ENCODE data around the gene KNTC1. TPM values are rescaled to one million over a fixed set of nuclear protein-coding genes. Genes with fewer than 3 reads are reported as not detected.

The KNTC1 gene
- total RNA-seq, 1 experiment from 2014 or later: 65.9 TPM

DNA sequence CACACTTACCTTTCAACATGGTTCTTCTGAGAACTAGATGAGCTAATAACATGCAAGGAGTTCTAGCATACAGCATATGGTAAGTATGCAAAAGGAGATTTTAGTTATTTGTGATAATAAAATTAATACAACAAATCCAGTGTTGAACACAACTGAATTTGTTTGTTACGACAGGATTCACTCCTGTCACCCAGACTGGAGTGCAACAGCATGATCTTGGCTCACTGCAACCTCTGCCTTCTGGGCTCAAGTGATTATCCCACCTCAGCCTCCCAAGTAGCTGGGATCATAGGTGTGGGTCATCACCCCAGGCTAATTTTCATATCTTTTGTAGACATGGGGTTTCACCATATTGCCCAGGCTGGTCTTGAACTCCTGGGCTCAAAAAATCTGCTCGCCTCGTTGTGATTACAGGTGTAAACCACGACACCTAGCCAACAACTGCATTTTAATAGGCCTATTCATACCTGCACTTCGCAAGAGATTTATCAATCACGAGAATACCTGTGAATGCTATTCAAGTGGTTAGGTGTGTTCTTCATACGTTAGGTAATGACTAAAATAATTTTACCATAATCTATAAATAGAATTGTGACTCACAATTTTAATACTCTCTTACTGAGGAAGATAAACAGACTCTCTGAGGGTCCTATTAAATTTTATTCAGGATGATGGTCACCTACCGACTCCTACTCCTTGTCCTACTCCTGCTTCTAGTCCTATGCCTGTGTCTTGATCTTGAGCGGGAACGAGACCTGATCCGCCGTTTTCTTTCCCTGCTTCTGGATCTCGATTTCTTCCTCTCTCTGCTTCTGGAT lies 10.3 kb upstream of the KNTC1 start:
- Histone ChIP-seq H3K27me3 (ENCODE audit: low read length) (no peaks in the 10 kb centered on the region), H3K9me2 (replicated peaks; ENCODE audit: insufficient read depth, low read length) (no peaks in the 10 kb centered on the region), H3K4me1 (ENCODE audit: low read length) (no peaks in the 10 kb centered on the region), H3K79me2 (ENCODE audit: low read length) (peaks cover 73% of the 10 kb centered on the region), H4K20me1 (ENCODE audit: insufficient read depth, low read depth, low read length) (peaks cover 16% of the 10 kb centered on the region; the same call in 1 of the 2 replicates), H3K36me3 (ENCODE audit: insufficient read depth, low read length) (peaks cover 87% of the 10 kb centered on the region), H3K9ac (ENCODE audit: low read length) (no peak overlapping the region), H2AFZ (ENCODE audit: low read length) (no peak overlapping the region), H3K4me3 (ENCODE audit: low read length) (no peak overlapping the region), H3K4me2 (ENCODE audit: low read depth, low read length, poor library complexity, severe bottlenecking) (no peak overlapping the region), H3K9me3 (ENCODE audit: low read length) (no peaks in the 10 kb centered on the region), H3K27ac (ENCODE audit: low read length) (no peak overlapping the region)
- no peak for DNase-seq

DNA sequence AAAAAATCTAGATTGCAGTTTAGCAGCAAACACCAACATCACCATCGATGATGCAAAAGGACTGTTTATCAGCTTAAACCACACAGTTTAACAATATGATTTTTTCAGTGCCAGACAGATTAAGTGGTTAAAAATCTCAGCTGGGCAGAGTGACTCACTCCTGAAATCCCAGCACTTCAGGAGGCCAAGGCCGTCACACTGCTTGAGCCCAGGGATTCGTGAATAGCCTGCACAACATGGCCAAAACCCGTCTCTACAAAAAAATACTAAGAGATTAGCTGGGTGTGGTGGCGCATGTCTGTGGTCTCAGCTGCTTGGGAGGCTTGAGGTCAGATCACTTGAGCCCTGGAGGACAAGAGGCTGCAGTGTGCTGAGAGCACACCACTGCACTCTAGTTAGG lies 9.2 kb upstream of the KNTC1 start:
- Histone ChIP-seq H3K36me3 (ENCODE audit: insufficient read depth, low read length) (peaks cover 87% of the 10 kb centered on the region), H3K79me2 (ENCODE audit: low read length) (peaks cover 79% of the 10 kb centered on the region), H3K27ac (ENCODE audit: low read length) (no peak overlapping the region), H3K4me3 (ENCODE audit: low read length) (no peak overlapping the region), H3K4me2 (ENCODE audit: low read depth, low read length, poor library complexity, severe bottlenecking) (no peak overlapping the region), H3K27me3 (ENCODE audit: low read length) (no peaks in the 10 kb centered on the region), H4K20me1 (ENCODE audit: insufficient read depth, low read depth, low read length) (peaks cover 24% of the 10 kb centered on the region; the same call in 1 of the 2 replicates), H3K4me1 (ENCODE audit: low read length) (no peaks in the 10 kb centered on the region), H3K9me3 (ENCODE audit: low read length) (no peaks in the 10 kb centered on the region), H2AFZ (ENCODE audit: low read length) (no peak overlapping the region), H3K9ac (ENCODE audit: low read length) (no peak overlapping the region), H3K9me2 (replicated peaks; ENCODE audit: insufficient read depth, low read length) (no peaks in the 10 kb centered on the region)
- no peak for DNase-seq

- Histone ChIP-seq H3K9ac (ENCODE audit: low read length) (no peak overlapping the region), H3K9me3 (ENCODE audit: low read length) (no peaks in the 10 kb centered on the region), H3K9me2 (replicated peaks; ENCODE audit: insufficient read depth, low read length) (no peaks in the 10 kb centered on the region), H2AFZ (ENCODE audit: low read length) (no peak overlapping the region), H3K27ac (ENCODE audit: low read length) (no peak overlapping the region), H3K27me3 (ENCODE audit: low read length) (no peaks in the 10 kb centered on the region), H3K36me3 (ENCODE audit: insufficient read depth, low read length) (peaks cover 89% of the 10 kb centered on the region), H4K20me1 (ENCODE audit: insufficient read depth, low read depth, low read length) (peaks cover 35% of the 10 kb centered on the region), H3K79me2 (ENCODE audit: low read length) (peaks cover 83% of the 10 kb centered on the region), H3K4me1 (ENCODE audit: low read length) (peaks cover 8% of the 10 kb centered on the region), H3K4me2 (ENCODE audit: low read depth, low read length, poor library complexity, severe bottlenecking) (no peak overlapping the region), H3K4me3 (ENCODE audit: low read length) (no peak overlapping the region)
- no peak for DNase-seq
Measured at GRCh38 chr12:122518908-122519307, 8.1 kb upstream of the KNTC1 start.

DNA sequence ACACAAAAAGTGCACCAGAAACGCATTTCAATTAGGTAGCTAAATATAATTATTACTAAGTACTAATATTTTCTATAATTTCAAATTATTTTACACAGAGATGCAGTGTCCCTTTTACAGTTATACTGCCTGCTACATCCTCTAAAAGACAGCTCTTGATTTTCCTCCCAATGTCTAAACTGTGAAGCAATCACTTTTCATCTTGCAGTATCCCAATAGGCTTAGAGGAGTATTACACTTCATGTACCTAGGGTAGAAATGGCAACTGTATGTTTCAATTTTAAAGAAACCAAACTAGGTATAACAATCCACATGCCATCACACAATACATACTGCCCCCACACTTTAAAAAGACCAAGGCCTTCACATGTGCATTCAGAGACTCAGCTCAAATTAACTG lies 7.6 kb upstream of the KNTC1 start:
- H3K79me2 ChIP-seq (ENCODE audit: low read length): peaks cover 86% of the 10 kb centered on the region
- H2AFZ ChIP-seq (ENCODE audit: low read length): no peak overlapping the region
- no peaks in the 10 kb centered on the region for H3K9me2 ChIP-seq (replicated peaks; ENCODE audit: insufficient read depth, low read length)
- H3K9me3 ChIP-seq (ENCODE audit: low read length): no peaks in the 10 kb centered on the region
- H3K4me2 ChIP-seq (ENCODE audit: low read depth, low read length, poor library complexity, severe bottlenecking): no peak overlapping the region
- no peaks in the 10 kb centered on the region for H3K27me3 ChIP-seq (ENCODE audit: low read length)
- no peak overlapping the region for H3K9ac ChIP-seq (ENCODE audit: low read length)
- H3K36me3 ChIP-seq (ENCODE audit: insufficient read depth, low read length): peaks cover 93% of the 10 kb centered on the region; the same call in 1 of the 2 replicates
- peaks cover 13% of the 10 kb centered on the region for H3K4me1 ChIP-seq (ENCODE audit: low read length)
- no peak for DNase-seq
- no peak overlapping the region for H3K27ac ChIP-seq (ENCODE audit: low read length)
- no peak overlapping the region for H3K4me3 ChIP-seq (ENCODE audit: low read length)
- H4K20me1 ChIP-seq (ENCODE audit: insufficient read depth, low read depth, low read length): peaks cover 40% of the 10 kb centered on the region

DNA sequence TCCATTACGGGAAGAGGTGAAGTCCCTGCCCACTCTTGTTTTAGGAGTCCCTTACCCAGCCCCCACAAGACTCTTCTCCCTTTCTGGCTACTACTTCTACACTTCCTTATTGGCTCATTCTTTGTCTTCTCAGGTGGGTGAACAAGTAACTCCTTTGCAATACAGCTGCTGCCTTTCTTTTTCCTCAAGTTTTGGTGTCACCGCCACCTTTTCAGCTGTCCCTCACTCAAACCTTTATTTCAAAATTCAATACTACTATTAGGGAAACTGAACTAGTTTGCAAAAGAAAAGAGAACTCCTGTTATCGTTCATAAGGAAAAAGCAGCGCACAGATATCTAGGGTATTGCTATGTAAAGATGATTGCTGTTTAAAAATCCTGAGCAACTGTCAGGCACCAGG lies 6.4 kb upstream of the KNTC1 start:
- no peaks in the 10 kb centered on the region for H3K9me3 ChIP-seq (ENCODE audit: low read length)
- no peak overlapping the region for H3K9ac ChIP-seq (ENCODE audit: low read length)
- H3K9me2 ChIP-seq (replicated peaks; ENCODE audit: insufficient read depth, low read length): no peaks in the 10 kb centered on the region
- H4K20me1 ChIP-seq (ENCODE audit: insufficient read depth, low read depth, low read length): peaks cover 44% of the 10 kb centered on the region
- DNase-seq: no peak
- H3K36me3 ChIP-seq (ENCODE audit: insufficient read depth, low read length): peaks cover 91% of the 10 kb centered on the region; the same call in 1 of the 2 replicates
- H2AFZ ChIP-seq (ENCODE audit: low read length): no peak overlapping the region
- no peak overlapping the region for H3K27ac ChIP-seq (ENCODE audit: low read length)
- H3K79me2 ChIP-seq (ENCODE audit: low read length): peaks cover 90% of the 10 kb centered on the region
- H3K4me1 ChIP-seq (ENCODE audit: low read length): peaks cover 25% of the 10 kb centered on the region
- H3K27me3 ChIP-seq (ENCODE audit: low read length): no peaks in the 10 kb centered on the region
- H3K4me3 ChIP-seq (ENCODE audit: low read length): no peak overlapping the region
- H3K4me2 ChIP-seq (ENCODE audit: low read depth, low read length, poor library complexity, severe bottlenecking): no peak overlapping the region

DNA sequence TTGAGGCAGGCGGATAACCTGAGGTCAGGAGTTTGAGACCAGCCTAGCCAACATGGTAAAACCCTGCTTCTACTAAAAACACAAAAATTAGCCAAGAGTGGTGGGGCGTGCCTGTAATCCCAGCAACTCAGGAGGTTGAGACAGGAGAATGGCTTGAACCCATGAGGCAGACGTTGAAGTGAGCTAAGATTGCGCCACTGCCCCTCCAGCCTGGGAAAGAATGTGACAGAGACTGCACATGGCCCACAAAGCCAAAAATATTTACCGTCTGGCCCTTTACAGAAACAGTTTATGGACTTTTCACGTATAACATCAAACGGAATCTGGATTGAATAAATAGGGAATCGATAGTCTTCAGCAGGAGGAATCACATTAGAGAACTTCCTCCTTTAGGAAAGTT lies 3.8 kb upstream of the KNTC1 start:
- no peaks in the 10 kb centered on the region for H3K9me2 ChIP-seq (replicated peaks; ENCODE audit: insufficient read depth, low read length)
- H3K9me3 ChIP-seq (ENCODE audit: low read length): no peaks in the 10 kb centered on the region
- H3K27me3 ChIP-seq (ENCODE audit: low read length): no peaks in the 10 kb centered on the region
- H3K4me2 ChIP-seq (ENCODE audit: low read depth, low read length, poor library complexity, severe bottlenecking): peak overlapping the region; percentile 9
- no peak overlapping the region for H3K27ac ChIP-seq (ENCODE audit: low read length)
- no peak overlapping the region for H2AFZ ChIP-seq (ENCODE audit: low read length)
- H3K4me1 ChIP-seq (ENCODE audit: low read length): peaks cover 30% of the 10 kb centered on the region
- H3K4me3 ChIP-seq (ENCODE audit: low read length): no peak overlapping the region
- no peak overlapping the region for H3K9ac ChIP-seq (ENCODE audit: low read length)
- H3K79me2 ChIP-seq (ENCODE audit: low read length): peaks cover 91% of the 10 kb centered on the region
- no peak for DNase-seq
- peaks cover 68% of the 10 kb centered on the region for H3K36me3 ChIP-seq (ENCODE audit: insufficient read depth, low read length)
- peaks cover 40% of the 10 kb centered on the region for H4K20me1 ChIP-seq (ENCODE audit: insufficient read depth, low read depth, low read length)

GRCh38 chr12:122523846-122524718 lies 3.0 kb upstream of the KNTC1 start:
- peaks cover 60% of the 10 kb centered on the region for H3K36me3 ChIP-seq (ENCODE audit: insufficient read depth, low read length)
- peak overlapping the region; percentile 63 for H3K4me3 ChIP-seq (ENCODE audit: low read length)
- H4K20me1 ChIP-seq (ENCODE audit: insufficient read depth, low read depth, low read length): peaks cover 35% of the 10 kb centered on the region
- DNase-seq: peak; percentile 38
- H3K9me2 ChIP-seq (replicated peaks; ENCODE audit: insufficient read depth, low read length): no peaks in the 10 kb centered on the region
- H3K27me3 ChIP-seq (ENCODE audit: low read length): no peaks in the 10 kb centered on the region
- no peaks in the 10 kb centered on the region for H3K9me3 ChIP-seq (ENCODE audit: low read length)
- peaks cover 38% of the 10 kb centered on the region for H3K4me1 ChIP-seq (ENCODE audit: low read length)
- H3K4me2 ChIP-seq (ENCODE audit: low read depth, low read length, poor library complexity, severe bottlenecking): peak overlapping the region; percentile 91
- H3K27ac ChIP-seq (ENCODE audit: low read length): no peak overlapping the region
- peaks cover 92% of the 10 kb centered on the region for H3K79me2 ChIP-seq (ENCODE audit: low read length)
- H3K9ac ChIP-seq (ENCODE audit: low read length): peak overlapping the region; percentile 21; the same call in 1 of the 2 replicates
- H2AFZ ChIP-seq (ENCODE audit: low read length): no peak overlapping the region

- Histone ChIP-seq H3K9me3 (ENCODE audit: low read length) (no peaks in the 10 kb centered on the region), H3K27ac (ENCODE audit: low read length) (peak overlapping the region; percentile 83), H3K79me2 (ENCODE audit: low read length) (peaks cover 84% of the 10 kb centered on the region), H3K27me3 (ENCODE audit: low read length) (no peaks in the 10 kb centered on the region), H2AFZ (ENCODE audit: low read length) (peak overlapping the region; percentile 18; the same call in 1 of the 2 replicates), H3K4me2 (ENCODE audit: low read depth, low read length, poor library complexity, severe bottlenecking) (peak overlapping the region; percentile 92), H3K4me1 (ENCODE audit: low read length) (peaks cover 55% of the 10 kb centered on the region), H3K9ac (ENCODE audit: low read length) (peak overlapping the region; percentile 85), H3K36me3 (ENCODE audit: insufficient read depth, low read length) (peaks cover 36% of the 10 kb centered on the region), H3K9me2 (replicated peaks; ENCODE audit: insufficient read depth, low read length) (no peaks in the 10 kb centered on the region), H4K20me1 (ENCODE audit: insufficient read depth, low read depth, low read length) (peaks cover 22% of the 10 kb centered on the region), H3K4me3 (ENCODE audit: low read length) (peak overlapping the region; percentile 92)
- DNase-seq: peak; percentile 86
Measured at GRCh38 chr12:122527478-122527944, 462 bp downstream of the KNTC1 start.
